Upper lobe of left lung (tissue), 6 donors: ENCODE measurements around the gene KBTBD4. TPM values are rescaled to one million over a fixed set of nuclear protein-coding genes. Genes with fewer than 3 reads are reported as not detected.
A peak's percentile ranks its signal among the peaks of the same experiment; 100 is the strongest.

Experiments used
- ATAC-seq, 2 donors: fragments of 200-7000 bp; cut with Tn5 transposase; one replicate each; pipeline ENCODE4 v1.9.1; 2022; ENCODE audit warnings: mild to moderate bottlenecking in 2 of 2, moderate library complexity in 2 of 2; ENCODE audit not compliant: low FRiP score in 2 of 2
- DNase-seq, 2 donors: peaks; one replicate each; pipeline ENCODE4 v3.0.0-alpha.2; 2019 to 2020
- H3K27ac ChIP-seq, 4 donors: fragments of 200-600 bp; sonication (generic); one replicate each; pipeline ENCODE4 v1.5.1; 2016 to 2019
- H3K27me3 ChIP-seq, 4 donors: fragments of 200-600 bp; sonication (generic); one replicate each; pipeline ENCODE4 v1.5.1; 2017 to 2019
- H3K36me3 ChIP-seq, 4 donors: fragments of 200-600 bp; sonication (generic); one replicate each; pipeline ENCODE4 v1.5.1; 2016 to 2019
- H3K4me1 ChIP-seq, 4 donors: fragments of 200-600 bp; sonication (generic); one replicate each; pipeline ENCODE4 v1.5.1; 2018 to 2019
- H3K4me3 ChIP-seq, 4 donors: fragments of 200-600 bp; sonication (generic); one replicate each; pipeline ENCODE4 v1.5.1; 2017 to 2019; ENCODE audit warnings: mild to moderate bottlenecking in 2 of 4, moderate library complexity in 1 of 4
- H3K9me3 ChIP-seq, 4 donors: fragments of 200-600 bp; sonication (generic); one replicate each; pipeline ENCODE4 v1.5.1; 2018 to 2019
- CTCF ChIP-seq, 6 experiments: fragments of 450-650 bp in 4 of 6; fragments of 200-600 bp in 2 of 6; sonication (generic) in 2 of 6; IDR thresholded peaks; one replicate each; pipeline ENCODE4 v1.5.1; 2016 to 2019; ENCODE audit warnings: antibody characterized with exemption in 6 of 6
- EP300 ChIP-seq, 4 donors: sonication (generic); formaldehyde crosslinking; IDR thresholded peaks; one replicate each; pipeline ENCODE4 v1.5.1; 2017; ENCODE audit warnings: antibody characterized with exemption in 4 of 4, control low read depth in 2 of 4
- POLR2A ChIP-seq, 4 donors: fragments of 450-650 bp; IDR thresholded peaks; one replicate each; pipeline ENCODE4 v1.5.1; 2016 to 2017; ENCODE audit warnings: antibody characterized with exemption in 4 of 4, mild to moderate bottlenecking in 2 of 4
- POLR2AphosphoS5 ChIP-seq, 2 donors: sonication (generic); formaldehyde crosslinking; IDR thresholded peaks; one replicate each; pipeline ENCODE4 v1.5.1; 2017; ENCODE audit warnings: antibody characterized with exemption in 2 of 2
- WGBS, 2 donors: methylation state at CpG; one replicate each; pipeline ENCODE4 v1.1.5; 2017 to 2018; 5-methylcytosine and 5-hydroxymethylcytosine counted together
- total RNA-seq, 6 donors: library from RNA; depleted of rRNA in 4 of 6; stranded (reverse); fragments of >200 nt in 4 of 6; gene quantifications; one replicate each; pipeline versions ENCODE4 v1.1.0 to v1.2.1, GENCODE V29; 2016 to 2021
- donor health status: DM: no; HTN: no; CAD: no; lungs with moderate emphysema.
- donor health status: DM: no; HTN: yes; CAD: no; lungs with severe emphysema.

The KBTBD4 gene
- total RNA-seq, 6 donors from 2014 or later = 3.1 to 22.2 (median 17.4) TPM

- no peak overlapping the region for H3K4me3 ChIP-seq
- no peaks in the 10 kb centered on the region for H3K27me3 ChIP-seq
- DNase-seq (no peak), ATAC-seq (no peak)
- TF ChIP-seq CTCF (IDR thresholded peaks at IDR 0.05) (no peak), EP300 (IDR thresholded peaks at IDR 0.05) (no peak)
- 72 to 73% methylated on average over 10 of the region's 10 CpGs for WGBS, 2 donors
- H3K9me3 ChIP-seq = no peaks in the 10 kb centered on the region
- peaks cover 43 to 62% (median 53%) of the 10 kb centered on the region in 4 donors for H3K4me1 ChIP-seq
- H3K27ac ChIP-seq = peak overlapping the region; percentile 1 to 25 (median 19)
- peaks cover 0 to 7% (median 2%) of the 10 kb centered on the region in 4 donors for H3K36me3 ChIP-seq
Measured at GRCh38 chr11:47538741-47539565, 39.8 kb downstream of the KBTBD4 start.

- no peak for TF ChIP-seq POLR2A (IDR thresholded peaks at IDR 0.05)
- TF ChIP-seq CTCF (IDR thresholded peaks at IDR 0.05) = no peak
- TF ChIP-seq POLR2AphosphoS5 (IDR thresholded peaks at IDR 0.05) = no peak
- TF ChIP-seq EP300 (IDR thresholded peaks at IDR 0.05) = no peak
- H3K4me3 ChIP-seq = no peak overlapping the region
- no peak overlapping the region for H3K27ac ChIP-seq
- H3K36me3 ChIP-seq = peaks cover 0 to 7% (median 2%) of the 10 kb centered on the region in 4 donors
- DNase-seq (no peak), ATAC-seq (no peak)
- H3K27me3 ChIP-seq = no peaks in the 10 kb centered on the region
- WGBS, 2 donors = 74 to 86% methylated on average over 3 of the region's 3 CpGs
- peaks cover 51 to 64% (median 63%) of the 10 kb centered on the region in 4 donors for H3K4me1 ChIP-seq
- no peaks in the 10 kb centered on the region for H3K9me3 ChIP-seq
Measured at GRCh38 chr11:47536915-47537314, 41.9 kb downstream of the KBTBD4 start.

GRCh38 chr11:47534704-47535251, 44.0 kb downstream of the KBTBD4 start:
- H3K27me3 ChIP-seq = no peaks in the 10 kb centered on the region
- DNase-seq (no peak), ATAC-seq (no peak)
- peaks cover 36 to 54% (median 50%) of the 10 kb centered on the region in 4 donors for H3K4me1 ChIP-seq
- peaks cover 0 to 7% (median 2%) of the 10 kb centered on the region in 4 donors for H3K36me3 ChIP-seq
- H3K9me3 ChIP-seq = no peaks in the 10 kb centered on the region
- H3K4me3 ChIP-seq = no peak overlapping the region
- no peak overlapping the region for H3K27ac ChIP-seq
- WGBS, 2 donors = 88% methylated on average over 4 of the region's 4 CpGs
- TF ChIP-seq CTCF (IDR thresholded peaks at IDR 0.05) (no peak), POLR2A (IDR thresholded peaks at IDR 0.05) (no peak), POLR2AphosphoS5 (IDR thresholded peaks at IDR 0.05) (no peak), EP300 (IDR thresholded peaks at IDR 0.05) (no peak)

- H3K4me3 ChIP-seq = no peak overlapping the region
- ATAC-seq (peak in 1 of 2 donors; percentile 39), DNase-seq (no peak)
- TF ChIP-seq POLR2AphosphoS5 (IDR thresholded peaks at IDR 0.05) = no peak
- TF ChIP-seq EP300 (IDR thresholded peaks at IDR 0.05) = no peak
- no peak for TF ChIP-seq CTCF (IDR thresholded peaks at IDR 0.05)
- no peak for TF ChIP-seq POLR2A (IDR thresholded peaks at IDR 0.05)
- H3K27ac ChIP-seq = no peak overlapping the region
- no peaks in the 10 kb centered on the region for H3K9me3 ChIP-seq
- peaks cover 0 to 7% (median 2%) of the 10 kb centered on the region in 4 donors for H3K36me3 ChIP-seq
- no peaks in the 10 kb centered on the region for H3K27me3 ChIP-seq
- WGBS, 2 donors = 67 to 68% methylated on average over 2 of the region's 2 CpGs
- peaks cover 26 to 43% (median 40%) of the 10 kb centered on the region in 4 donors for H3K4me1 ChIP-seq
Measured at GRCh38 chr11:47533690-47534151, 45.0 kb downstream of the KBTBD4 start.
